H7 (cell line): ENCODE data around the gene EFR3B. TPM values are rescaled to one million over a fixed set of nuclear protein-coding genes. Genes with fewer than 3 reads are reported as not detected.

ENCODE experiments used
- DNase-seq: peaks from one replicate; pipeline ENCODE4 v3.0.0; 2012
- H3K27me3 ChIP-seq: 2 replicates; pipeline ENCODE4 v1.6.0; 2011; ENCODE audit warnings: mild to moderate bottlenecking, low read length; ENCODE audit not compliant: control insufficient read depth, insufficient read depth
- H3K36me3 ChIP-seq: replicated peaks from 2 replicates; pipeline ENCODE4 v1.5.1; 2011; ENCODE audit warnings: low read length; ENCODE audit not compliant: control insufficient read depth, insufficient read depth
- H3K4me3 ChIP-seq: 2 replicates; pipeline ENCODE4 v1.5.1; 2011; ENCODE audit warnings: low read depth, mild to moderate bottlenecking, control low read depth, low read length, moderate library complexity; ENCODE audit not compliant: insufficient read depth
- total RNA-seq: library from RNA; depleted of rRNA; stranded (reverse); fragments of >200 nt; shearing (Covaris generic); gene quantifications from 2 replicates; pipeline ENCODE4 v1.2.3, GENCODE V29; 2014

The EFR3B gene
- total RNA-seq, 1 experiment from 2014 or later: 3.3 TPM

- no peak for DNase-seq
- Histone ChIP-seq H3K27me3 (peaks cover 19% of the 10 kb centered on the region), H3K4me3 (no peak overlapping the region), H3K36me3 (no peaks in the 10 kb centered on the region)
Measured at GRCh38 chr2:25044990-25045389, 3.1 kb downstream of the EFR3B start.

GRCh38 chr2:25049422-25049821, 7.5 kb downstream of the EFR3B start:
- no peak overlapping the region for H3K4me3 ChIP-seq

GRCh38 chr2:25050128-25050527, 8.3 kb downstream of the EFR3B start:
- no peaks in the 10 kb centered on the region for H3K36me3 ChIP-seq
- no peak overlapping the region for H3K4me3 ChIP-seq
- no peak for DNase-seq
- no peaks in the 10 kb centered on the region for H3K27me3 ChIP-seq

More at GRCh38 chr2:25049422-25049821, 7.5 kb downstream of the EFR3B start:
- no peaks in the 10 kb centered on the region for H3K36me3 ChIP-seq
- H3K27me3 ChIP-seq: no peaks in the 10 kb centered on the region
- DNase-seq: no peak

- H3K4me3 ChIP-seq: no peak overlapping the region
- H3K27me3 ChIP-seq: no peaks in the 10 kb centered on the region
- no peaks in the 10 kb centered on the region for H3K36me3 ChIP-seq
- no peak for DNase-seq
Measured at GRCh38 chr2:25053041-25053440, 11.2 kb downstream of the EFR3B start.

GRCh38 chr2:25054720-25055119, 12.8 kb downstream of the EFR3B start:
- Histone ChIP-seq H3K4me3 (no peak overlapping the region), H3K27me3 (no peaks in the 10 kb centered on the region), H3K36me3 (no peaks in the 10 kb centered on the region)
- no peak for DNase-seq

GRCh38 chr2:25055376-25055920, 13.6 kb downstream of the EFR3B start:
- no peaks in the 10 kb centered on the region for H3K36me3 ChIP-seq
- no peaks in the 10 kb centered on the region for H3K27me3 ChIP-seq
- no peak overlapping the region for H3K4me3 ChIP-seq
- DNase-seq: no peak

GRCh38 chr2:25056098-25056821, 14.4 kb downstream of the EFR3B start:
- Histone ChIP-seq H3K4me3 (no peak overlapping the region), H3K36me3 (no peaks in the 10 kb centered on the region), H3K27me3 (no peaks in the 10 kb centered on the region)
- no peak for DNase-seq

GRCh38 chr2:25062511-25062917, 20.6 kb downstream of the EFR3B start:
- no peak overlapping the region for H3K4me3 ChIP-seq
- H3K36me3 ChIP-seq: no peaks in the 10 kb centered on the region
- no peaks in the 10 kb centered on the region for H3K27me3 ChIP-seq
- DNase-seq: no peak

GRCh38 chr2:25063876-25064660, 22.2 kb downstream of the EFR3B start:
- Histone ChIP-seq H3K36me3 (no peaks in the 10 kb centered on the region), H3K27me3 (no peaks in the 10 kb centered on the region), H3K4me3 (no peak overlapping the region)
- DNase-seq: no peak

GRCh38 chr2:25065768-25066167, 23.9 kb downstream of the EFR3B start:
- Histone ChIP-seq H3K27me3 (no peaks in the 10 kb centered on the region), H3K4me3 (no peak overlapping the region), H3K36me3 (no peaks in the 10 kb centered on the region)
- DNase-seq: no peak

- H3K4me3 ChIP-seq: no peak overlapping the region
- no peak for DNase-seq
- H3K36me3 ChIP-seq: no peaks in the 10 kb centered on the region
- no peaks in the 10 kb centered on the region for H3K27me3 ChIP-seq
Measured at GRCh38 chr2:25066455-25066854, 24.6 kb downstream of the EFR3B start.

- Histone ChIP-seq H3K27me3 (no peaks in the 10 kb centered on the region), H3K4me3 (no peak overlapping the region), H3K36me3 (no peaks in the 10 kb centered on the region)
- no peak for DNase-seq
Measured at GRCh38 chr2:25068217-25068616, 26.3 kb downstream of the EFR3B start.

- no peaks in the 10 kb centered on the region for H3K27me3 ChIP-seq
Measured at GRCh38 chr2:25071966-25072365, 30.1 kb downstream of the EFR3B start.

GRCh38 chr2:25072606-25073005, 30.7 kb downstream of the EFR3B start:
- H3K4me3 ChIP-seq: no peak overlapping the region
- no peaks in the 10 kb centered on the region for H3K27me3 ChIP-seq
- no peaks in the 10 kb centered on the region for H3K36me3 ChIP-seq
- DNase-seq: no peak

More at GRCh38 chr2:25071966-25072365, 30.1 kb downstream of the EFR3B start:
- Histone ChIP-seq H3K4me3 (no peak overlapping the region), H3K36me3 (no peaks in the 10 kb centered on the region)
- DNase-seq: no peak

GRCh38 chr2:25073025-25073424, 31.1 kb downstream of the EFR3B start:
- DNase-seq: no peak
- Histone ChIP-seq H3K36me3 (no peaks in the 10 kb centered on the region), H3K27me3 (no peaks in the 10 kb centered on the region), H3K4me3 (no peak overlapping the region)
